ENCODE measurements around the gene DAB2IP.
A peak's percentile ranks its signal among the peaks of the same experiment; 100 is the strongest.

Gene DAB2IP

DNA sequence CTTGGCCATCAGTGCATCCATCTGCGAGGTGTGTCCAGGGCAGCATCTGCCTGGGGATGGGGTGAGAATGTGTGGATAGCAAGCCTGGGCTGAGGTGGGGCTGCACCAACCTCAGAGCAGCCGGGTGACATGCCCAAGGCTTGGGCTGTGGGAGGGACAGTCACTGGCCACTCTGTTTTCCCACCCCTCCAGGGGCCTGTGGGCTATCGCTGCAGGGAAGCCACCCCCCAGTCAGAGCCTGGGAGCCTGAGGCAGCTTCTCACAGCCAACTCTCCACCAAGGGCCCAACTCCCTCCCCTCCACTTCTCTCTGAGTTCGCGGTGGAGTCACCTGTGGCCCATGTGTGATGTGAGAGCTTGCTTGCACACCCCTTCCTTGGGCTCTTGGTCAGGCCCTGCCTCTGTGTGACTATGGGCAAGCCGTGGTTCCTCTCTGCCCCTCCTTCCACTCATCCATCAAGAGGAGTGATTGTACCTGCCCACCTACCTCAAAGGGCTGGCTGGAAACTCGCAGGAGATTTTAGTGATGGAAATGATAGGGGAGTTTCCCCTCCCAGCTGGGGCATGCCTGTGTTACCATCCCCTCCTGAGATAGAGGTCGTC lies 54.8 kb downstream of the DAB2IP start:
- no peak for TF ChIP-seq Cebpa-rat (IDR thresholded peaks at IDR 0.05)
- Histone ChIP-seq H3K4me3 (no peak overlapping the region), H3K27me3 (no peaks in the 10 kb centered on the region), H3K9ac (no peak overlapping the region), H3K36me3 (0 out of 2 replicates have a peak, but pooled peaks cover 5% of the 10 kb centered on the region), H3K4me2 (peak overlapping the region; percentile 68), H3K27ac (no peak overlapping the region), H3K9me3 (no peaks in the 10 kb centered on the region), H4K20me1 (peaks cover 99% of the 10 kb centered on the region), H3K4me1 (peaks cover 95% of the 10 kb centered on the region)

DNA sequence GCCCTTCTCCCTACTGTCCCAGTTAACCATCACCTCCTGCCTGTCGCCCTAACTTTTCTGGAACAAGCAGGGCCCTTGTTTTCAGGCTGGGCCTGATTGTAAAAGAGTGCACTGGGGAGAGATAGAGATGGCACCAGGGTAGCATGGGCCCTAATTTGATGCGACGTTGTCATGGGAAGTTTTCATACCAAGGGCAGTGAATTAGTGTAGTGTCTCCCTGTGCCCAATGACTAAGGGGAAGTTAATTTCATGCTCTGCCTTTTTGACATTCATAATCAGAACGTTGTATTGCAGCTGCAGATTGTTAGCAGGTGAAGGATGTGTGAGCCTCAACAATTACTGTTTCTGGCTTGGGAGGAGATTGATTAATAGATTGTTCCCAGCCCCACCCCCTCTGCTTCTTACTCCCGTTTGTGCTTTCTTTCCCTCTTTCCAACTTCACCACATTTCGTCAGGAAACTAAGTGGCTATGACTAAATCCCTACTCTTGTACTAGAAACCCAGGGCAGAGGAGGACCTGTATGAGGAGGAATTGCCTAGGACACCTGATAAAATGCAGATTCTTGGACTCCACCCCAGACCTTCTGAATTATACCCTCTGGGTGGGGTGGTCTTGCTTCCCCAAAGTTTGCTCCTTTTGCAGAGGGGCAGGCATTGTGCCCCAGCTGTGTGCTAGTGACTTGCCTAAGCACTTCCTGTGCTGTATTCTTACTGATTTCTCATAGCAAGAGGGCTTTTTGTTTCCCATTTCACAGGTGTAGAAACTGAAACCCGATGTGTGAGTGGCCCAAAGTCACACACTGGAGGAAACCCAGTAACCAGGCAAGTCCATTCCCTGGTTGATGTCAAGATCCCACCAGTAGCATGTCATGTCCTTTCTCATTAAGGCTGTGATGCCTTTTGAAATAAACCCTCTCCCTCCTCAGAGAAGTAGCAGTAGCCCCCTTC lies 56.3 kb downstream of the DAB2IP start:
- no peaks in the 10 kb centered on the region for H3K9me3 ChIP-seq
- H3K4me3 ChIP-seq, result no peak overlapping the region
- no peak overlapping the region for H3K9ac ChIP-seq
- TF ChIP-seq Cebpa-rat (IDR thresholded peaks at IDR 0.05), result no peak
- H3K36me3 ChIP-seq, result peaks cover 10% of the 10 kb centered on the region; the same call in 1 of the 2 replicates
- peaks cover 99% of the 10 kb centered on the region for H4K20me1 ChIP-seq
- peak overlapping the region; percentile 68 for H3K4me2 ChIP-seq
- no peaks in the 10 kb centered on the region for H3K27me3 ChIP-seq
- no peak overlapping the region for H3K27ac ChIP-seq
- peaks cover 91% of the 10 kb centered on the region for H3K4me1 ChIP-seq

DNA sequence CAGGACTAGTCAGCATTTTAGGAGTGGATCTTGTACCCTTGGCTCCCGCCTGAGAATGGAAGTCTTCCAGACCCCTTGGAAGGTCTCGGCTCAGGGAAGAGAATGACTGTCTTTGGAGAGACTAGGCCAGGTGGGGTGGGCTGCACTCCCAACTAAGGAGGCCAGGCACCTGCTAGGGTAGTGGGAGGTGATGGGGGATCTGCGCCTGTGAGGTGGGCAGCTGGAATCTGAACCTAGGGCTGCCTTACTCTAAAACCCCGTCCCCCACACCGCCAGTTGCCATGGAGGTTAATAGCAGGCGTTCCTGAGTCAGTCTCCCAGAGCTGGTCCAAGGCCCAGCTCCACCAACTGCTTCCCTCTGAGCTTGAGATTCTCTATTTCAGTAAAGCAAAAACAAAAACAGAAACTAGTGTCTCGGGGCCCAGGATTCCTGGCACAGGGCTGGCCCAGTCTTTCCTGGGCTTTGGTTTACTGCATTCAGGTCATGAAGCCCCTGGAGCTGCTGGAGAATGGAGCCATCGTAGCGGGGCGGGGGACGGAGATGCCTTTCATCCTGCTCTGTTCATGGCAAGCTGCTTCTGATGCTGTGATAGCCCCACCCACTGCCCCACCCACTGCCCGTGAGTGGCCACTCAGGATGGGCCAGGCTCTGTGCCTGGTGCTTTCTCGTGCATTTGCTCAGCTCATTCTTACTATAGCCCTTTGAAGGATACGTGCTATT lies 57.5 kb downstream of the DAB2IP start:
- no peak for TF ChIP-seq Cebpa-rat (IDR thresholded peaks at IDR 0.05)
- no peak overlapping the region for H3K9ac ChIP-seq
- peaks cover 97% of the 10 kb centered on the region for H4K20me1 ChIP-seq
- no peak overlapping the region for H3K4me3 ChIP-seq
- peak overlapping the region; percentile 68 for H3K4me2 ChIP-seq
- no peaks in the 10 kb centered on the region for H3K27me3 ChIP-seq
- H3K4me1 ChIP-seq, result peaks cover 81% of the 10 kb centered on the region
- no peak overlapping the region for H3K27ac ChIP-seq
- no peaks in the 10 kb centered on the region for H3K9me3 ChIP-seq
- H3K36me3 ChIP-seq, result peaks cover 22% of the 10 kb centered on the region

- TF ChIP-seq Cebpa-rat (IDR thresholded peaks at IDR 0.05), result no peak
These were observed 58.4 kb downstream of the DAB2IP start for GRCh38 chr9:121709798-121710197.

GRCh38 chr9:121711281-121711680 lies 59.8 kb downstream of the DAB2IP start:
- Histone ChIP-seq H3K9me3 (no peaks in the 10 kb centered on the region), H3K9ac (0 out of 2 replicates have a peak overlapping the region, but pooled peaks have one; percentile 8), H3K36me3 (peaks cover 33% of the 10 kb centered on the region), H3K27me3 (no peaks in the 10 kb centered on the region), H3K4me3 (no peak overlapping the region), H3K4me2 (peak overlapping the region; percentile 60), H3K27ac (0 out of 2 replicates have a peak overlapping the region, but pooled peaks have one; percentile 27), H4K20me1 (peaks cover 96% of the 10 kb centered on the region), H3K4me1 (peaks cover 59% of the 10 kb centered on the region)
- no peak for TF ChIP-seq Cebpa-rat (IDR thresholded peaks at IDR 0.05)

More at GRCh38 chr9:121709798-121710197, 58.4 kb downstream of the DAB2IP start:
- H4K20me1 ChIP-seq, result peaks cover 97% of the 10 kb centered on the region
- no peak overlapping the region for H3K9ac ChIP-seq
- H3K4me2 ChIP-seq, result peak overlapping the region; percentile 60; the same call in 1 of the 2 replicates
- no peaks in the 10 kb centered on the region for H3K27me3 ChIP-seq
- no peak overlapping the region for H3K4me3 ChIP-seq
- peaks cover 74% of the 10 kb centered on the region for H3K4me1 ChIP-seq
- H3K9me3 ChIP-seq, result no peaks in the 10 kb centered on the region
- H3K27ac ChIP-seq, result no peak overlapping the region
- peaks cover 31% of the 10 kb centered on the region for H3K36me3 ChIP-seq

DNA sequence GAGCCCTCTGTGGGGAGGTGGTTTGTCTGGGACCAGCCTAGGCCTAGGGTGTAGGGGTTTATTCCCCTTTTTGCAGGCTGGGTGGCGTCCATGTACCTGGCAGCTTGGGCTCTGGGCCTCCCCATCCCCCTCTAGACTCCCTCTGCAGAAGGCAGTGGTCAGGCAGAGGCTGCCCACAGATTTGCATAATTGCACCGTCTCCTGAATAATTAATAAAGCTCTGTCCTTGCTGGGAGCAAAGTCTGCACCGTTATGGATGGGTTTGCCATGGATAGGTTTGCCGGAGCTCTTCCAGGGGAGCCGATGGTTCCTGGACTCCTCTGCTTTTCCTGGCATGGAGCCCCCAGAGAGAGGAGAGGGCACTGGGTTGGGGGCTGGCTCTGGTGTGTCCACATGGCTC lies 60.4 kb downstream of the DAB2IP start:
- Histone ChIP-seq H3K9me3 (no peaks in the 10 kb centered on the region), H3K36me3 (peaks cover 38% of the 10 kb centered on the region), H3K27me3 (no peaks in the 10 kb centered on the region), H3K27ac (no peak overlapping the region), H3K4me1 (peaks cover 54% of the 10 kb centered on the region), H4K20me1 (peaks cover 96% of the 10 kb centered on the region), H3K4me2 (peak overlapping the region; percentile 60), H3K4me3 (no peak overlapping the region), H3K9ac (no peak overlapping the region)
- no peak for TF ChIP-seq Cebpa-rat (IDR thresholded peaks at IDR 0.05)

DNA sequence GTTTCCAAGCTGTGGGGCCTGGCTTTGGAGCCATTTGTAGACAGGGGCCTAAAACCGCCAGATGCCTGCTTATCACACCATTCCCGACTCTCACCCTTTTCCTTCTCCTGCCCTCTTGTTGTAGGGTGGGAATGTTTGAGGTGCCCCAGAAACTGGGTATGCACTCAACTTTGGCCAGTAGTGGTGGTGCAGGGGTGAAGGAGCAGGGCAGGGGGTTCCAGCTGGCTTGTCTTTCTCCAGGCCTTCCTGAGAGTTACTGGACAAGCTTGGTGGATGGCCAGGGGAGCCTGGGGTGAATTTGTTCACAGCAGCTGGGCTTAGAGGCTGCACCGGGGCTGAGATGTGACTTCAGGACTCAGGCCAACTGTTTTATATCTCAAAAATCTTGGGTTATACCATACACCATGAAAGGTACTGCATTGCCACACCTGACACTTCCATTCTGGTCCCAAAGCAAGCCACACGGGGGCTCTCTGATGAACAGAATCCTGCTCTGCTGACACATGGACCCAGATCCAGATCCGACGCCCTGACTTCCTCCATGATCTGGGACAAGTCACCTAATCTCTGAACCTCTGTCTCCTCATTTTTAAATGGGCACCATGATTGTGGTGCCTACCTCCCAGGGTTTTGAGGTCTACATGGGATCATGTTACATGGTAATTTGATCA lies 62.1 kb downstream of the DAB2IP start:
- Histone ChIP-seq H4K20me1 (peaks cover 96% of the 10 kb centered on the region), H3K4me1 (peaks cover 42% of the 10 kb centered on the region), H3K36me3 (peaks cover 39% of the 10 kb centered on the region), H3K4me2 (no peak overlapping the region), H3K9me3 (no peaks in the 10 kb centered on the region), H3K27ac (no peak overlapping the region), H3K9ac (no peak overlapping the region), H3K27me3 (no peaks in the 10 kb centered on the region), H3K4me3 (no peak overlapping the region)
- TF ChIP-seq Cebpa-rat (IDR thresholded peaks at IDR 0.05), result no peak

GRCh38 chr9:121714075-121714705 lies 62.8 kb downstream of the DAB2IP start:
- Histone ChIP-seq H3K4me1 (peaks cover 36% of the 10 kb centered on the region), H3K9me3 (no peaks in the 10 kb centered on the region), H3K27me3 (no peaks in the 10 kb centered on the region), H3K36me3 (peaks cover 39% of the 10 kb centered on the region), H4K20me1 (peaks cover 96% of the 10 kb centered on the region), H3K27ac (no peak overlapping the region), H3K4me2 (no peak overlapping the region), H3K9ac (no peak overlapping the region), H3K4me3 (no peak overlapping the region)
- TF ChIP-seq Cebpa-rat (IDR thresholded peaks at IDR 0.05), result no peak

- H3K9ac ChIP-seq, result no peak overlapping the region
- no peak overlapping the region for H3K4me3 ChIP-seq
- no peaks in the 10 kb centered on the region for H3K27me3 ChIP-seq
- peaks cover 39% of the 10 kb centered on the region for H3K36me3 ChIP-seq
- no peak overlapping the region for H3K27ac ChIP-seq
- H3K4me1 ChIP-seq, result peaks cover 32% of the 10 kb centered on the region
- H3K9me3 ChIP-seq, result no peaks in the 10 kb centered on the region
- H4K20me1 ChIP-seq, result peaks cover 96% of the 10 kb centered on the region
- no peak overlapping the region for H3K4me2 ChIP-seq
- no peak for TF ChIP-seq Cebpa-rat (IDR thresholded peaks at IDR 0.05)
These were observed 63.4 kb downstream of the DAB2IP start for GRCh38 chr9:121714873-121715272.

Measured in BLaER1 (cell line).